Common myeloid progenitor, CD34-positive (primary cell): ENCODE results near the gene MYPN.

Source experiments
- CTCF ChIA-PET: fragments of 350-600 bp; sonication (Branson Sonifier 250); formaldehyde crosslinking; loops from one replicate; lab custom pipeline; 2021; ENCODE audit warnings: antibody characterized with exemption; lab: Charles Lee
- POLR2A ChIA-PET: fragments of 350-600 bp; sonication (Branson Sonifier 250); formaldehyde crosslinking; loops from one replicate; lab custom pipeline; 2021; ENCODE audit warnings: antibody characterized with exemption; lab: Charles Lee
- DNase-seq, 3 donors: peaks; one replicate each; pipeline versions ENCODE4 v3.0.0 to v3.0.0-alpha.2; 2013
- H3K27ac ChIP-seq, 2 experiments: 1 replicate in 1 of 2; 2 replicates in 1 of 2; pipeline ENCODE4 v1.7.0; 2013; ENCODE audit warnings: inconsistent platforms in 2 of 2, low read length in 2 of 2, mild to moderate bottlenecking in 2 of 2, low read depth in 1 of 2, moderate library complexity in 1 of 2; ENCODE audit not compliant: severe bottlenecking in 2 of 2, insufficient read depth in 1 of 2, poor library complexity in 1 of 2
- H3K27me3 ChIP-seq, 5 experiments: replicated peaks in 2 of 5; 1 replicate in 3 of 5; 2 replicates in 2 of 5; pipeline versions ENCODE4 v1.6.1 to v1.7.0; 2013; ENCODE audit warnings: low read length in 4 of 5, mild to moderate bottlenecking in 2 of 5, moderate library complexity in 2 of 5, inconsistent platforms in 1 of 5; ENCODE audit not compliant: insufficient read depth in 5 of 5, control insufficient read depth in 4 of 5
- H3K36me3 ChIP-seq, 4 experiments: 1 replicate in 2 of 4; 2 replicates in 2 of 4; pipeline versions ENCODE4 v1.6.1 to v1.7.0; 2013; ENCODE audit warnings: low read length in 3 of 4, control low read depth in 1 of 4, mild to moderate bottlenecking in 1 of 4; ENCODE audit not compliant: control insufficient read depth in 4 of 4, insufficient read depth in 4 of 4
- H3K4me1 ChIP-seq, 4 experiments: 1 replicate in 3 of 4; 2 replicates in 1 of 4; pipeline versions ENCODE4 v1.6.1 to v1.7.1; 2013; ENCODE audit warnings: low read length in 3 of 4, mild to moderate bottlenecking in 3 of 4, control low read depth in 1 of 4, inconsistent platforms in 1 of 4, moderate library complexity in 1 of 4; ENCODE audit not compliant: control insufficient read depth in 4 of 4, insufficient read depth in 4 of 4; ENCODE audit errors: control extremely low read depth in 1 of 4
- H3K4me3 ChIP-seq, 7 experiments: 1 replicate in 4 of 7; 2 replicates in 3 of 7; pipeline versions ENCODE4 v1.5.1 to v1.7.0; 2013; ENCODE audit warnings: mild to moderate bottlenecking in 7 of 7, low read length in 6 of 7, moderate library complexity in 6 of 7, inconsistent platforms in 2 of 7, low read depth in 2 of 7, control low read depth in 1 of 7; ENCODE audit not compliant: insufficient read depth in 4 of 7, control insufficient read depth in 1 of 7; ENCODE audit errors: extremely low read depth in 1 of 7
- H3K9me3 ChIP-seq, 5 experiments: 1 replicate in 4 of 5; 2 replicates in 1 of 5; pipeline versions ENCODE4 v1.6.1 to v1.7.1; 2013; ENCODE audit warnings: low read length in 4 of 5, mild to moderate bottlenecking in 2 of 5, inconsistent platforms in 1 of 5, low read depth in 1 of 5, moderate library complexity in 1 of 5; ENCODE audit not compliant: control insufficient read depth in 4 of 5, insufficient read depth in 2 of 5; ENCODE audit errors: control extremely low read depth in 1 of 5
- WGBS: methylation state at CpG from one replicate; pipeline ENCODE4 v1.1.5; 2013; ENCODE audit not compliant: insufficient coverage; 5-methylcytosine and 5-hydroxymethylcytosine counted together

MYPN gene

GRCh38 chr10:68176797-68177196 lies 67.5 kb downstream of the MYPN start:
- no peaks in the 10 kb centered on the region for H3K27me3 ChIP-seq
- no peak overlapping the region for H3K4me3 ChIP-seq
- no peak overlapping the region for H3K27ac ChIP-seq
- ChIA-PET POLR2A (interaction anchor here (0.6 to 0.7 kb wide), 2 partner anchors 136 to 717 kb away, joined by 3 read pairs; no protein-coding TSS in a partner anchor), CTCF (no interaction called here)
- DNase-seq: no peak
- H3K4me1 ChIP-seq: no peaks in the 10 kb centered on the region
- no peaks in the 10 kb centered on the region for H3K36me3 ChIP-seq
- no peaks in the 10 kb centered on the region for H3K9me3 ChIP-seq
- 100% methylated on average over 3 of the region's 4 CpGs for WGBS

GRCh38 chr10:68178592-68178991 lies 69.3 kb downstream of the MYPN start:
- no CpG with 5 or more reads among the region's 4 CpGs for WGBS
- ChIA-PET CTCF (interaction anchor here (0.6 kb wide), 1 partner anchor 1230 kb away, joined by 4 read pairs; no protein-coding TSS in a partner anchor), POLR2A (no interaction called here)
- H3K9me3 ChIP-seq: no peaks in the 10 kb centered on the region
- H3K36me3 ChIP-seq: no peaks in the 10 kb centered on the region
- no peaks in the 10 kb centered on the region for H3K27me3 ChIP-seq
- no peak overlapping the region for H3K27ac ChIP-seq
- no peak for DNase-seq
- no peak overlapping the region for H3K4me3 ChIP-seq
- no peaks in the 10 kb centered on the region for H3K4me1 ChIP-seq

- CTCF ChIA-PET: interaction anchor here (0.6 kb wide), 1 partner anchor 1229 kb away, joined by 4 read pairs; no protein-coding TSS in a partner anchor
- Histone ChIP-seq H3K4me3 (no peak overlapping the region), H3K36me3 (no peaks in the 10 kb centered on the region), H3K27ac (no peak overlapping the region), H3K9me3 (no peaks in the 10 kb centered on the region), H3K27me3 (no peaks in the 10 kb centered on the region), H3K4me1 (no peaks in the 10 kb centered on the region)
- 96% methylated on average over 2 of the region's 3 CpGs for WGBS
- DNase-seq: no peak
- POLR2A ChIA-PET: no interaction called here
Observed at GRCh38 chr10:68179016-68179415, 69.7 kb downstream of the MYPN start.

- Histone ChIP-seq H3K27me3 (peaks cover 0 to 4% (median 0%) of the 10 kb centered on the region in 5 experiments), H3K27ac (no peak overlapping the region), H3K4me3 (no peak overlapping the region), H3K36me3 (no peaks in the 10 kb centered on the region), H3K9me3 (no peaks in the 10 kb centered on the region), H3K4me1 (no peaks in the 10 kb centered on the region)
- POLR2A ChIA-PET: no interaction called here
- no peak for DNase-seq
- 100% methylated on average over 3 of the region's 3 CpGs for WGBS
- CTCF ChIA-PET: interaction anchor here (0.6 kb wide), 1 partner anchor 309 kb away, joined by 3 read pairs; no protein-coding TSS in a partner anchor
Observed at GRCh38 chr10:68180490-68180889, 71.2 kb downstream of the MYPN start.

- ChIA-PET CTCF (no interaction called here), POLR2A (no interaction called here)
- Histone ChIP-seq H3K9me3 (no peaks in the 10 kb centered on the region), H3K27me3 (peaks cover 0 to 8% (median 3%) of the 10 kb centered on the region in 5 experiments), H3K27ac (no peak overlapping the region), H3K36me3 (no peaks in the 10 kb centered on the region), H3K4me1 (no peaks in the 10 kb centered on the region), H3K4me3 (no peak overlapping the region)
- WGBS: 75% methylated on average over 5 of the region's 7 CpGs
- no peak for DNase-seq
Observed at GRCh38 chr10:68184546-68184945, 75.3 kb downstream of the MYPN start.

- H3K9me3 ChIP-seq: no peaks in the 10 kb centered on the region
- CTCF ChIA-PET: no interaction called here
- no peak overlapping the region for H3K4me3 ChIP-seq
- H3K36me3 ChIP-seq: no peaks in the 10 kb centered on the region
- 100% methylated on average over 1 of the region's 2 CpGs for WGBS
- DNase-seq: no peak
- H3K27ac ChIP-seq: no peak overlapping the region
- POLR2A ChIA-PET: no interaction called here
- H3K4me1 ChIP-seq: no peaks in the 10 kb centered on the region
- peaks cover 0 to 8% (median 3%) of the 10 kb centered on the region in 5 experiments for H3K27me3 ChIP-seq
Observed at GRCh38 chr10:68185085-68185484, 75.8 kb downstream of the MYPN start.

GRCh38 chr10:68188835-68189234 lies 79.5 kb downstream of the MYPN start:
- H3K9me3 ChIP-seq: no peaks in the 10 kb centered on the region
- CTCF ChIA-PET: no interaction called here
- H3K36me3 ChIP-seq: no peaks in the 10 kb centered on the region
- WGBS: 94% methylated on average over 5 of the region's 6 CpGs
- H3K27me3 ChIP-seq: peaks cover 0 to 8% (median 3%) of the 10 kb centered on the region in 5 experiments
- no peaks in the 10 kb centered on the region for H3K4me1 ChIP-seq
- no peak for DNase-seq
- H3K27ac ChIP-seq: no peak overlapping the region
- POLR2A ChIA-PET: interaction anchor here (0.6 kb wide), 1 partner anchor 14 kb away, joined by 3 read pairs; no protein-coding TSS in a partner anchor
- no peak overlapping the region for H3K4me3 ChIP-seq
